HepG2 (cell line): Measurements from ENCODE around the gene PLSCR4. TPM values are rescaled to one million over a fixed set of nuclear protein-coding genes. Genes with fewer than 3 reads are reported as not detected.

Experiments used
- ATAC-seq: fragments of 200-7000 bp; cut with Tn5 transposase; 3 replicates; pipeline ENCODE4 v1.9.1; 2020; ENCODE audit warnings: mild to moderate bottlenecking, moderate library complexity
- BruUV-seq: library from RNA; stranded (reverse); fragments of 400-500 nt; replicated peaks from 2 replicates; lab custom pipeline; 2021; lab: Mats Ljungman, UMichigan
- CTCF ChIA-PET: fragments of 300-600 bp; formaldehyde crosslinking; extraction: SDS; loops from one replicate; lab custom pipeline; 2021; ENCODE audit warnings: low total read pairs, inconsistent platforms, low intra/inter-chr PET ratio; lab: Yijun Ruan, JAX
- POLR2A ChIA-PET: fragments of 350-600 bp; sonication (Branson Sonifier 250); formaldehyde crosslinking; loops from one replicate; lab custom pipeline; 2020; ENCODE audit warnings: antibody characterized with exemption, inconsistent platforms; lab: Yijun Ruan, JAX
- DNase-seq: peaks from one replicate; pipeline ENCODE4 v3.0.0-alpha.2; 2015; ENCODE audit warnings: low spot score
- FAIRE-seq: peaks from 3 replicates; lab custom pipeline; 2011; peaks lifted over from hg19 to GRCh38; lab: Jason Lieb, UNC
- H2AFZ ChIP-seq: one replicate; pipeline ENCODE4 v1.6.1; 2011; ENCODE audit warnings: low read length, inconsistent platforms
- H3K27ac ChIP-seq: fragments of 300-600 bp; 3 replicates; pipeline ENCODE4 v1.8.0; 2011; ENCODE audit warnings: mixed run types, mild to moderate bottlenecking, mixed read lengths, low read length, inconsistent platforms; ENCODE audit not compliant: insufficient read depth; ENCODE audit errors: extremely low read length
- H3K27me3 ChIP-seq, 2 experiments: fragments of 200-600 bp in 1 of 2; 2 replicates in 1 of 2; 3 replicates in 1 of 2; pipeline versions ENCODE4 v1.6.0 to v1.8.0; 2011; ENCODE audit warnings: low read length in 2 of 2, mild to moderate bottlenecking in 2 of 2, moderate library complexity in 2 of 2, inconsistent platforms in 1 of 2; ENCODE audit not compliant: insufficient read depth in 2 of 2, control insufficient read depth in 1 of 2
- H3K36me3 ChIP-seq, 2 experiments: fragments of 200-600 bp in 1 of 2; replicated peaks in 1 of 2; 2 replicates in 1 of 2; 3 replicates in 1 of 2; pipeline versions ENCODE4 v1.5.1 to v1.8.0; 2011; ENCODE audit warnings: low read length in 2 of 2, inconsistent platforms in 1 of 2; ENCODE audit not compliant: insufficient read depth in 2 of 2, control insufficient read depth in 1 of 2
- H3K4me1 ChIP-seq: 2 replicates; pipeline ENCODE4 v1.5.1; 2012; ENCODE audit warnings: low read length, inconsistent platforms; ENCODE audit not compliant: insufficient read depth
- H3K4me2 ChIP-seq: 2 replicates; pipeline ENCODE4 v1.6.0; 2011; ENCODE audit warnings: low read depth, low read length, inconsistent platforms
- H3K4me3 ChIP-seq, 3 experiments: fragments of 200-600 bp in 1 of 3; sonication (generic), shearing (Covaris generic) in 1 of 3; replicated peaks in 1 of 3; 2 replicates each; pipeline ENCODE4 v1.5.1; 2011 to 2016; ENCODE audit warnings: low read length in 3 of 3, inconsistent platforms in 2 of 3, low read depth in 2 of 3, mild to moderate bottlenecking in 2 of 3, control low read depth in 1 of 3, mixed read lengths in 1 of 3; ENCODE audit not compliant: insufficient read depth in 1 of 3
- H3K79me2 ChIP-seq: one replicate; pipeline ENCODE4 v1.6.1; 2011; ENCODE audit warnings: low read length, inconsistent platforms; ENCODE audit not compliant: insufficient read depth
- H3K9ac ChIP-seq: 2 replicates; pipeline ENCODE4 v1.6.0; 2011; ENCODE audit warnings: mild to moderate bottlenecking, low read depth, low read length, inconsistent platforms; ENCODE audit not compliant: insufficient read depth
- H3K9me3 ChIP-seq: 2 replicates; pipeline ENCODE4 v1.5.1; 2012; ENCODE audit warnings: mild to moderate bottlenecking, low read length
- H4K20me1 ChIP-seq: 2 replicates; pipeline ENCODE4 v1.6.0; 2011; ENCODE audit warnings: inconsistent platforms, mild to moderate bottlenecking, low read length, moderate library complexity; ENCODE audit not compliant: insufficient read depth
- ETV6 ChIP-seq: sonication (generic); formaldehyde crosslinking; conservative IDR thresholded peaks from 2 replicates; pipeline ENCODE4 v1.4.0; 2020; ENCODE audit warnings: missing genetic modification reagents
- FOXP1 ChIP-seq, 2 experiments: fragments of 450-650 bp in 1 of 2; IDR thresholded peaks; 2 replicates each; pipeline ENCODE4 v1.6.1; 2017 to 2018; ENCODE audit warnings: antibody characterized with exemption in 1 of 2
- ISL2 ChIP-seq: sonication (generic); formaldehyde crosslinking; IDR thresholded peaks from 2 replicates; pipeline ENCODE4 v1.5.0; 2020; ENCODE audit warnings: missing genetic modification reagents
- MEIS2 ChIP-seq: sonication (generic); formaldehyde crosslinking; IDR thresholded peaks from 2 replicates; pipeline ENCODE4 v1.9.0; 2021; ENCODE audit warnings: mild to moderate bottlenecking, missing genetic modification reagents
- MYC ChIP-seq: sonication (generic); formaldehyde crosslinking; IDR thresholded peaks from 2 replicates; pipeline ENCODE4 v1.9.0; 2021; ENCODE audit warnings: missing genetic modification reagents, borderline replicate concordance
- NCOA5 ChIP-seq: sonication (generic); formaldehyde crosslinking; IDR thresholded peaks from 2 replicates; pipeline ENCODE4 v1.4.0; 2020; ENCODE audit warnings: missing genetic modification reagents
- POGK ChIP-seq: sonication (generic); formaldehyde crosslinking; conservative IDR thresholded peaks from 2 replicates; pipeline ENCODE4 v1.8.0; 2022; ENCODE audit warnings: mild to moderate bottlenecking, moderate library complexity, missing genetic modification reagents
- RBAK ChIP-seq: sonication (generic); formaldehyde crosslinking; IDR thresholded peaks from 2 replicates; pipeline ENCODE4 v1.5.1; 2020; ENCODE audit warnings: mild to moderate bottlenecking, missing genetic modification reagents
- TEF ChIP-seq: sonication (generic); formaldehyde crosslinking; IDR thresholded peaks from 2 replicates; pipeline ENCODE4 v1.5.0; 2020; ENCODE audit warnings: missing genetic modification reagents
- UBTF ChIP-seq: sonication (generic); formaldehyde crosslinking; IDR thresholded peaks from 2 replicates; pipeline ENCODE4 v1.4.0; 2020; ENCODE audit warnings: mild to moderate bottlenecking, missing genetic modification reagents
- ZC3H4 ChIP-seq: sonication (generic); formaldehyde crosslinking; IDR thresholded peaks from 2 replicates; pipeline ENCODE4 v1.4.0; 2020; ENCODE audit warnings: missing genetic modification reagents, borderline replicate concordance
- ZNF256 ChIP-seq: sonication (generic); formaldehyde crosslinking; conservative IDR thresholded peaks from 2 replicates; pipeline ENCODE4 v1.4.0; 2020; ENCODE audit warnings: missing genetic modification reagents
- ZNF281 ChIP-seq: sonication (generic); formaldehyde crosslinking; IDR thresholded peaks from 2 replicates; pipeline ENCODE4 v1.4.0; 2020; ENCODE audit warnings: missing genetic modification reagents, borderline replicate concordance
- ZNF543 ChIP-seq: sonication (generic); formaldehyde crosslinking; IDR thresholded peaks from 2 replicates; pipeline ENCODE4 v1.4.0; 2020; ENCODE audit warnings: mild to moderate bottlenecking, missing genetic modification reagents
- ZNF558 ChIP-seq: sonication (generic); formaldehyde crosslinking; IDR thresholded peaks from 2 replicates; pipeline ENCODE4 v1.9.0; 2022; ENCODE audit warnings: mild to moderate bottlenecking, missing genetic modification reagents, borderline replicate concordance
- WGBS: methylation state at CpG from one replicate; pipeline ENCODE4 v1.1.6; 2017; ENCODE audit warnings: low lambda C conversion rate; 5-methylcytosine and 5-hydroxymethylcytosine counted together
- in situ Hi-C: cut with HindIII; loops from 2 replicates; pipeline ENCODE4 v1.10.0; 2017; ENCODE audit warnings: low pct_unique_long_range_greater_than_20kb; ENCODE audit not compliant: extremely low pct_ligation_motif_present
- intact Hi-C: fragments of 100-400 bp; cut with micrococcal nuclease; formaldehyde crosslinking; loops from one replicate; pipeline ENCODE4 v1.10.0; 2022; ENCODE audit not compliant: unreplicated experiment
- polyA plus RNA-seq, 8 experiments: library from polyadenylated mRNA; depleted of rRNA in 3 of 8; stranded (reverse) in 7 of 8; unstranded in 1 of 8; fragments of >200 nt; fragmentation: Illumina TruSeq in 4 of 8; extraction: Trizol in 4 of 8; gene quantifications; 2 replicates each; pipeline versions ENCODE4 v1.2.1 to v1.2.3, GENCODE V29; 2011 to 2016; ENCODE audit warnings: low read depth in 4 of 8, missing spikeins in 1 of 8, mixed read lengths in 1 of 8; ENCODE audit not compliant: insufficient read depth in 1 of 8
- total RNA-seq, 5 experiments: library from RNA; depleted of rRNA; stranded (reverse); fragments of >200 nt; fragmentation: Illumina TruSeq; extraction: Trizol; gene quantifications; 2 replicates each; pipeline ENCODE4 v1.2.3, GENCODE V29; 2016; ENCODE audit warnings: low read depth in 1 of 5

Gene PLSCR4
- total and polyA plus RNA-seq, 2 of the 13 experiments (the other 11 are each of a cell fraction or from before 2014, with no cell fraction given) = 1.5 to 59.0 TPM

- H3K27ac ChIP-seq = no peak overlapping the region
- TF ChIP-seq FOXP1 (IDR thresholded peaks at IDR 0.05) (no peak), FOXP1 (CRISPR knock-in tag; IDR thresholded peaks at IDR 0.05) (no peak), ZNF281 (CRISPR knock-in tag) (no peak), ZNF558 (CRISPR knock-in tag) (no peak), ZNF543 (no peak), TEF (CRISPR knock-in tag) (no peak), ISL2 (CRISPR knock-in tag) (no peak), ZNF256 (CRISPR knock-in tag) (no peak), RBAK (CRISPR knock-in tag) (no peak), POGK (no peak), ZC3H4 (CRISPR knock-in tag) (no peak), MEIS2 (CRISPR knock-in tag) (no peak), UBTF (CRISPR knock-in tag) (no peak), ETV6 (CRISPR knock-in tag) (no peak), MYC (CRISPR knock-in tag) (no peak), NCOA5 (CRISPR knock-in tag) (no peak)
- TF ChIP-seq, all 625 proteins: peak for 0
- no peaks in the 10 kb centered on the region for H3K27me3 ChIP-seq
- peaks cover 24% of the 10 kb centered on the region for H3K4me1 ChIP-seq
- no peaks in the 10 kb centered on the region for H3K9me3 ChIP-seq
- FAIRE-seq (no peak), ATAC-seq (no peak), DNase-seq (no peak)
- in situ Hi-C loops = no loop called here
- 4% methylated on average over 4 of the region's 4 CpGs for WGBS
- no peak overlapping the region for H2AFZ ChIP-seq
- no TSS peak for BruUV-seq
- intact Hi-C loops = no loop called here
- no peak overlapping the region for H3K9ac ChIP-seq
- no peaks in the 10 kb centered on the region for H3K79me2 ChIP-seq
- H3K4me3 ChIP-seq = no peak overlapping the region
- CTCF ChIA-PET = no interaction called here
- no peaks in the 10 kb centered on the region for H3K36me3 ChIP-seq
- no peaks in the 10 kb centered on the region for H4K20me1 ChIP-seq
- POLR2A ChIA-PET = no interaction called here
- no peak overlapping the region for H3K4me2 ChIP-seq
Observed at GRCh38 chr3:146280864-146281263, 30.0 kb upstream of the PLSCR4 start.
